GM20000 (cell line): ENCODE results near the gene SYT11.
"Not testable (repeated sequence)": the region's sequence is repeated elsewhere in the genome, so short reads cannot be mapped to it uniquely, and the experiment has no call there.

Experiments
- DNase-seq: peaks from one replicate; pipeline ENCODE4 v3.0.0; 2012; ENCODE audit warnings: low spot score
- CTCF ChIP-seq: IDR thresholded peaks from 2 replicates; pipeline ENCODE4 v1.5.1; 2012; ENCODE audit warnings: mild to moderate bottlenecking, control low read depth; ENCODE audit errors: extremely low read depth, missing control alignments

Gene SYT11

GRCh38 chr1:155834296-155834926, 25.0 kb upstream of the SYT11 start:
- no peak for TF ChIP-seq CTCF
- no peak for DNase-seq

GRCh38 chr1:155834927-155835399, 24.4 kb upstream of the SYT11 start:
- DNase-seq, result not testable (repeated sequence)

GRCh38 chr1:155835548-155835947, 23.8 kb upstream of the SYT11 start:
- no peak for TF ChIP-seq CTCF
- DNase-seq, result no peak

- TF ChIP-seq CTCF, result no peak
- DNase-seq, result no peak
Measured at GRCh38 chr1:155840386-155840785, 19.0 kb upstream of the SYT11 start.

GRCh38 chr1:155844860-155845421, 14.4 kb upstream of the SYT11 start:
- no peak for TF ChIP-seq CTCF
- no peak for DNase-seq

GRCh38 chr1:155847823-155848529, 11.4 kb upstream of the SYT11 start:
- TF ChIP-seq CTCF, result no peak
- DNase-seq, result no peak

GRCh38 chr1:155850345-155850744, 9.0 kb upstream of the SYT11 start:
- no peak for DNase-seq
- TF ChIP-seq CTCF, result no peak
